ENCODE measurements around the gene GUK1. TPM values are rescaled to one million over a fixed set of nuclear protein-coding genes. Genes with fewer than 3 reads are reported as not detected.

The GUK1 gene
- total and polyA plus RNA-seq, 2 of the 8 experiments (the other 6 are each of a cell fraction or from before 2014, with no cell fraction given): 68.5 to 183 TPM

DNA sequence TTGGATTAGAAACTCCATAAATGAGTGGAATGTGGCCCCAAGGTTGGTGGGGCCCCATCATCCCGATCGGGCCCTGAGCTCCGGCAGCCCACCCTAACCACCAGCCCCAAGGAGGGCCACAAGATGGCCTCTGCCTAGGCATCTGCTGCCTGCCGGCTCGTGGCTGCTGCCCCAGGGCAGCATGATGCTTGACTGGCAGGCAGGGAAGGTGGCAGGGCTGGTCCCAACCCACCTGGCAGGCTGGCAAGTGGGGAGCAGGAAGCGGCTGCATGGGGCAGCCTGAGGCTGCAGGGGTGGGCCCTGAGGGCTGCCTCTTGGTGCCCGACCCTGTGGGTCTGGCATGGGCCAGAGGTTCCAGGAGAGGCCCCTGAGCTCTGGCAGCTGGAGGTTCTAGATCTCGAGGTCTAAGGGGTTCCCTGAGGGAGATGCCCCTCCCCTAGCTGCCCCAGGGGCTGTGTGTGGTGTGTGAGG, 8.9 kb downstream of the GUK1 start:
- TF ChIP-seq JUN (IDR thresholded peaks at IDR 0.05; ENCODE audit: low read depth, low read length) (no peak), TEAD4 (IDR thresholded peaks at IDR 0.05; ENCODE audit: low read depth, low read length) (no peak)
- Histone ChIP-seq H3K79me2 (ENCODE audit: control insufficient read depth in 1 of 2, insufficient read depth in 2 of 2, low read length in 2 of 2) (peaks cover 0 to 9% of the 10 kb centered on the region in 2 experiments; a peak in 2 of 4 replicates), H3K36me3 (ENCODE audit: control insufficient read depth in 2 of 4, insufficient read depth in 4 of 4, low read length in 3 of 4) (no peaks in the 10 kb centered on the region), H3K23ac (ENCODE audit: insufficient read length) (no peak overlapping the region), H2AK5ac (ENCODE audit: low read depth, low read length) (no peak overlapping the region), H3K23me2 (ENCODE audit: low read depth, low read length) (no peaks in the 10 kb centered on the region; the same call in 1 of the 2 replicates), H3K18ac (ENCODE audit: extremely low read depth, low read length) (no peak overlapping the region), H2BK15ac (ENCODE audit: low read length) (no peak overlapping the region), H4K20me1 (replicated peaks in 1 of 2; ENCODE audit: control insufficient read depth in 1 of 2, insufficient read depth in 2 of 2, low read length in 2 of 2) (peaks cover 0 to 13% of the 10 kb centered on the region in 2 experiments), H3K27me3 (replicated peaks in 1 of 4; ENCODE audit: control insufficient read depth in 3 of 4, extremely low read depth in 1 of 4, insufficient read depth in 3 of 4, low read length in 3 of 4) (no peaks in the 10 kb centered on the region), H3K4me2 (ENCODE audit: insufficient read depth in 1 of 2, low read depth in 2 of 2, low read length in 2 of 2) (no peak overlapping the region), H3K9ac (replicated peaks in 1 of 4; ENCODE audit: extremely low read depth in 1 of 4, low read depth in 3 of 4, low read length in 3 of 4) (no peak overlapping the region), H3K4me3 (ENCODE audit: extremely low read depth in 1 of 4, insufficient read depth in 2 of 4, low read depth in 3 of 4, low read length in 4 of 4) (no peak overlapping the region), H3K4ac (replicated peaks; ENCODE audit: insufficient read length, low read depth, low read length) (no peak overlapping the region), H4K91ac (replicated peaks; ENCODE audit: insufficient read length, low read length) (no peak overlapping the region), H3K9me3 (ENCODE audit: insufficient read depth in 2 of 2, low read depth in 1 of 2, low read length in 1 of 2) (no peaks in the 10 kb centered on the region), H3K27ac (ENCODE audit: low read depth, low read length) (no peak overlapping the region), H2BK12ac (ENCODE audit: low read depth, low read length) (no peak overlapping the region), H3K4me1 (replicated peaks in 1 of 4; ENCODE audit: control insufficient read depth in 3 of 4, insufficient read depth in 4 of 4, low read length in 3 of 4) (peaks cover 0 to 10% (median 4%) of the 10 kb centered on the region in 4 experiments; a peak in 1 of 7 replicates), H4K8ac (ENCODE audit: extremely low read depth, insufficient read depth, low read length) (0 out of 2 replicates have a peak overlapping the region, but pooled peaks have one; percentile 18), H2BK5ac (ENCODE audit: low read depth, low read length) (peak overlapping the region; percentile 3; the same call in 1 of the 2 replicates), H2AFZ (ENCODE audit: low read length) (no peak overlapping the region), H4K5ac (ENCODE audit: insufficient read length, low read depth, low read length) (no peak overlapping the region), H3K56ac (replicated peaks; ENCODE audit: insufficient read length, low read depth, low read length) (no peak overlapping the region), H3K79me1 (ENCODE audit: low read depth, low read length) (peaks cover under 1% of the 10 kb centered on the region), H2BK120ac (replicated peaks; ENCODE audit: low read depth, low read length) (no peak overlapping the region), H2BK20ac (ENCODE audit: low read length) (no peak overlapping the region), H3K14ac (ENCODE audit: insufficient read length) (no peak overlapping the region)
- FAIRE-seq (no peak), DNase-seq (ENCODE audit: low read depth in 1 of 2, low spot score in 2 of 2) (peak in 1 of 2 experiments; percentile 45)
- POLR2A ChIA-PET (ENCODE audit: partially characterized antibody): interaction anchor here (0.8 to 3.1 kb wide), 7 partner anchors 8 to 65 kb away, joined by 3 to 18 read pairs (median 3); partner anchors contain the start of genes C1orf35 and GUK1
- CTCF ChIA-PET (ENCODE audit: partially characterized antibody): interaction anchor here (1.1 to 2.8 kb wide), 5 partner anchors 14 to 145 kb away, joined by 3 to 10 read pairs (median 4); partner anchors contain the start of gene IBA57
- 91% methylated on average over 8 of the region's 8 CpGs; no CpG with 5 or more reads in 1 of the 2 experiments for WGBS, 2 experiments (ENCODE audit: extremely low coverage in 1 of 2, insufficient coverage in 1 of 2, insufficient read length in 1 of 2, insufficient replicate concordance in 2 of 2, low coverage in 1 of 2, low lambda C conversion rate in 2 of 2, missing lambda C conversion rate in 1 of 2)
